Measurements from ENCODE around the gene SH2B2. TPM values are rescaled to one million over a fixed set of nuclear protein-coding genes. Genes with fewer than 3 reads are reported as not detected.
"Not testable (repeated sequence)": the region's sequence is repeated elsewhere in the genome, so short reads cannot be mapped to it uniquely, and the experiment has no call there.

The SH2B2 gene
- total RNA-seq, 5 donors from 2014 or later (not counting 1 experiment from before 2014, with no cell fraction given): 0.90 to 5.0 (median 2.5) TPM

- H3K9me3 Mint-ChIP-seq; H3K27ac Mint-ChIP-seq; DNase-seq; H3K27me3 ChIP-seq (replicated peaks in 1 of 2; ENCODE audit: control insufficient read depth in 2 of 2, extremely low read depth in 1 of 2, insufficient read depth in 2 of 2, low read length in 1 of 2); H3K4me3 Mint-ChIP-seq; H3K27ac ChIP-seq (ENCODE audit: low read length); CTCF ChIA-PET; H3K27me3 Mint-ChIP-seq; H3K36me3 Mint-ChIP-seq; H3K4me1 ChIP-seq (ENCODE audit: control insufficient read depth in 1 of 2, extremely low read depth in 1 of 2, insufficient read depth in 2 of 2, low read length in 2 of 2); H3K4me3 ChIP-seq (ENCODE audit: control insufficient read depth in 1 of 2, extremely low read depth in 1 of 2, low read length in 1 of 2); H3K36me3 ChIP-seq (ENCODE audit: control insufficient read depth in 2 of 2, extremely low read depth in 1 of 2, insufficient read depth in 1 of 2, low read length in 1 of 2); H3K9me3 ChIP-seq; ATAC-seq (replicated peaks in 1 of 4); H3K4me1 Mint-ChIP-seq: not testable (repeated sequence)
- no CpG with 5 or more reads among the region's 8 CpGs for WGBS (ENCODE audit: insufficient coverage)
- POLR2A ChIA-PET: interaction anchor here in 1 of 2 donors (0.7 kb wide), 1 partner anchor 66 kb away, joined by 8 read pairs; no protein-coding TSS in a partner anchor
These were observed 50.3 kb downstream of the SH2B2 start for GRCh38 chr7:102337002-102337401.

GRCh38 chr7:102337420-102337819 lies 50.8 kb downstream of the SH2B2 start:
- H3K4me1 Mint-ChIP-seq; POLR2A ChIA-PET; H3K27ac Mint-ChIP-seq; CTCF ChIA-PET; H3K4me3 Mint-ChIP-seq; ATAC-seq (replicated peaks in 1 of 4); H3K36me3 Mint-ChIP-seq; H3K36me3 ChIP-seq (ENCODE audit: control insufficient read depth in 2 of 2, extremely low read depth in 1 of 2, insufficient read depth in 1 of 2, low read length in 1 of 2); H3K4me3 ChIP-seq (ENCODE audit: control insufficient read depth in 1 of 2, extremely low read depth in 1 of 2, low read length in 1 of 2); H3K27me3 ChIP-seq (replicated peaks in 1 of 2; ENCODE audit: control insufficient read depth in 2 of 2, extremely low read depth in 1 of 2, insufficient read depth in 2 of 2, low read length in 1 of 2); H3K4me1 ChIP-seq (ENCODE audit: control insufficient read depth in 1 of 2, extremely low read depth in 1 of 2, insufficient read depth in 2 of 2, low read length in 2 of 2); H3K9me3 ChIP-seq; DNase-seq; H3K9me3 Mint-ChIP-seq; H3K27ac ChIP-seq (ENCODE audit: low read length); H3K27me3 Mint-ChIP-seq: not testable (repeated sequence)
- WGBS (ENCODE audit: insufficient coverage): no CpG with 5 or more reads among the region's 4 CpGs

GRCh38 chr7:102340599-102341368 lies 54.1 kb downstream of the SH2B2 start:
- H3K27ac ChIP-seq (ENCODE audit: low read length); POLR2A ChIA-PET; H3K4me1 Mint-ChIP-seq; H3K4me3 Mint-ChIP-seq; H3K36me3 ChIP-seq (ENCODE audit: control insufficient read depth in 2 of 2, extremely low read depth in 1 of 2, insufficient read depth in 1 of 2, low read length in 1 of 2); H3K9me3 Mint-ChIP-seq; H3K36me3 Mint-ChIP-seq; DNase-seq; H3K9me3 ChIP-seq; H3K27me3 Mint-ChIP-seq; H3K27ac Mint-ChIP-seq; H3K4me1 ChIP-seq (ENCODE audit: control insufficient read depth in 1 of 2, extremely low read depth in 1 of 2, insufficient read depth in 2 of 2, low read length in 2 of 2); H3K4me3 ChIP-seq (ENCODE audit: control insufficient read depth in 1 of 2, extremely low read depth in 1 of 2, low read length in 1 of 2); H3K27me3 ChIP-seq (replicated peaks in 1 of 2; ENCODE audit: control insufficient read depth in 2 of 2, extremely low read depth in 1 of 2, insufficient read depth in 2 of 2, low read length in 1 of 2); ATAC-seq (replicated peaks in 1 of 4); CTCF ChIA-PET: not testable (repeated sequence)
- no CpG with 5 or more reads among the region's 7 CpGs for WGBS (ENCODE audit: insufficient coverage)

- H3K36me3 Mint-ChIP-seq; H3K4me3 Mint-ChIP-seq; H3K9me3 Mint-ChIP-seq; H3K27ac Mint-ChIP-seq; ATAC-seq (replicated peaks in 1 of 4); POLR2A ChIA-PET; H3K36me3 ChIP-seq (ENCODE audit: control insufficient read depth in 2 of 2, extremely low read depth in 1 of 2, insufficient read depth in 1 of 2, low read length in 1 of 2); H3K4me3 ChIP-seq (ENCODE audit: control insufficient read depth in 1 of 2, extremely low read depth in 1 of 2, low read length in 1 of 2); H3K4me1 ChIP-seq (ENCODE audit: control insufficient read depth in 1 of 2, extremely low read depth in 1 of 2, insufficient read depth in 2 of 2, low read length in 2 of 2); H3K9me3 ChIP-seq; H3K27me3 ChIP-seq (replicated peaks in 1 of 2; ENCODE audit: control insufficient read depth in 2 of 2, extremely low read depth in 1 of 2, insufficient read depth in 2 of 2, low read length in 1 of 2); CTCF ChIA-PET; H3K27me3 Mint-ChIP-seq; DNase-seq; H3K27ac ChIP-seq (ENCODE audit: low read length); H3K4me1 Mint-ChIP-seq: not testable (repeated sequence)
- WGBS (ENCODE audit: insufficient coverage): no CpG with 5 or more reads among the region's 6 CpGs
These were observed 60.3 kb downstream of the SH2B2 start for GRCh38 chr7:102346983-102347382.

GRCh38 chr7:102356344-102356743 lies 69.7 kb downstream of the SH2B2 start, which contains the start of gene SPDYE6:
TSS of gene SPDYE6 (minus strand) at chr7:102356444. CDS start at chr7:102356023, 421 bp downstream.
- H3K27me3 ChIP-seq (replicated peaks in 1 of 2; ENCODE audit: control insufficient read depth in 2 of 2, extremely low read depth in 1 of 2, insufficient read depth in 2 of 2, low read length in 1 of 2); H3K27me3 Mint-ChIP-seq; H3K9me3 Mint-ChIP-seq; CTCF ChIA-PET; H3K4me3 ChIP-seq (ENCODE audit: control insufficient read depth in 1 of 2, extremely low read depth in 1 of 2, low read length in 1 of 2); POLR2A ChIA-PET; H3K36me3 ChIP-seq (ENCODE audit: control insufficient read depth in 2 of 2, extremely low read depth in 1 of 2, insufficient read depth in 1 of 2, low read length in 1 of 2); H3K4me1 Mint-ChIP-seq; H3K27ac Mint-ChIP-seq; H3K4me1 ChIP-seq (ENCODE audit: control insufficient read depth in 1 of 2, extremely low read depth in 1 of 2, insufficient read depth in 2 of 2, low read length in 2 of 2); H3K9me3 ChIP-seq; DNase-seq; H3K27ac ChIP-seq (ENCODE audit: low read length); H3K36me3 Mint-ChIP-seq; ATAC-seq (replicated peaks in 1 of 4); H3K4me3 Mint-ChIP-seq: not testable (repeated sequence)
- WGBS (ENCODE audit: insufficient coverage): no CpG with 5 or more reads among the region's 6 CpGs

GRCh38 chr7:102363549-102364393 lies 77.1 kb downstream of the SH2B2 start:
- H3K36me3 ChIP-seq (ENCODE audit: control insufficient read depth in 2 of 2, extremely low read depth in 1 of 2, insufficient read depth in 1 of 2, low read length in 1 of 2); H3K9me3 ChIP-seq; H3K4me1 ChIP-seq (ENCODE audit: control insufficient read depth in 1 of 2, extremely low read depth in 1 of 2, insufficient read depth in 2 of 2, low read length in 2 of 2); H3K9me3 Mint-ChIP-seq; H3K27me3 ChIP-seq (replicated peaks in 1 of 2; ENCODE audit: control insufficient read depth in 2 of 2, extremely low read depth in 1 of 2, insufficient read depth in 2 of 2, low read length in 1 of 2); H3K27me3 Mint-ChIP-seq: not testable (repeated sequence)
- Mint-ChIP-seq H3K27ac (peak overlapping the region; percentile 61 to 83), H3K36me3 (peaks cover 13% of the 10 kb centered on the region), H3K4me3 (peak overlapping the region; percentile 86 to 90 (median 90)), H3K4me1 (peaks cover 24 to 28% (median 25%) of the 10 kb centered on the region in 3 donors)
- ATAC-seq (replicated peaks in 1 of 4) (peak; percentile 99), DNase-seq (peak; percentile 77 to 98 (median 93))
- POLR2A ChIA-PET: interaction anchor here in 1 of 2 donors (0.6 to 1.0 kb wide), 2 partner anchors 22 to 32 kb away, joined by 3 to 4 read pairs; partner anchors contain the start of gene PRKRIP1
- Histone ChIP-seq H3K27ac (ENCODE audit: low read length) (peak overlapping the region; percentile 12), H3K4me3 (ENCODE audit: control insufficient read depth in 1 of 2, extremely low read depth in 1 of 2, low read length in 1 of 2) (peak overlapping the region; percentile 62 to 63)
- under 1% methylated on average over 65 of the region's 76 CpGs for WGBS (ENCODE audit: insufficient coverage)
- CTCF ChIA-PET: interaction anchor here in 1 of 2 donors (0.7 to 1.4 kb wide), 6 partner anchors 25 to 711 kb away, joined by 3 to 5 read pairs (median 3); partner anchors contain the start of genes ARMC10, FBXL13 and PRKRIP1

Measured in T-cell (primary cell).